A673 (cell line): ENCODE measurements around the gene SLC25A53.

ENCODE experiments used
- EZH2 ChIP-seq: fragments of 200-600 bp; sonication (generic); IDR thresholded peaks from 2 replicates; pipeline ENCODE4 v1.6.1; 2017; ENCODE audit warnings: borderline replicate concordance, low read depth, mild to moderate bottlenecking, mixed read lengths, antibody characterized with exemption, low read length; ENCODE audit not compliant: poor library complexity, severe bottlenecking
- TF ChIP-seq, protein P1 (sequence below): fragments of 300-800, 200-600 bp; sonication (generic); conservative IDR thresholded peaks from 2 replicates; pipeline ENCODE4 v1.5.1; 2017; ENCODE audit warnings: low read depth, mild to moderate bottlenecking, antibody characterized with exemption, low read length, moderate library complexity, mixed read lengths

DNA sequence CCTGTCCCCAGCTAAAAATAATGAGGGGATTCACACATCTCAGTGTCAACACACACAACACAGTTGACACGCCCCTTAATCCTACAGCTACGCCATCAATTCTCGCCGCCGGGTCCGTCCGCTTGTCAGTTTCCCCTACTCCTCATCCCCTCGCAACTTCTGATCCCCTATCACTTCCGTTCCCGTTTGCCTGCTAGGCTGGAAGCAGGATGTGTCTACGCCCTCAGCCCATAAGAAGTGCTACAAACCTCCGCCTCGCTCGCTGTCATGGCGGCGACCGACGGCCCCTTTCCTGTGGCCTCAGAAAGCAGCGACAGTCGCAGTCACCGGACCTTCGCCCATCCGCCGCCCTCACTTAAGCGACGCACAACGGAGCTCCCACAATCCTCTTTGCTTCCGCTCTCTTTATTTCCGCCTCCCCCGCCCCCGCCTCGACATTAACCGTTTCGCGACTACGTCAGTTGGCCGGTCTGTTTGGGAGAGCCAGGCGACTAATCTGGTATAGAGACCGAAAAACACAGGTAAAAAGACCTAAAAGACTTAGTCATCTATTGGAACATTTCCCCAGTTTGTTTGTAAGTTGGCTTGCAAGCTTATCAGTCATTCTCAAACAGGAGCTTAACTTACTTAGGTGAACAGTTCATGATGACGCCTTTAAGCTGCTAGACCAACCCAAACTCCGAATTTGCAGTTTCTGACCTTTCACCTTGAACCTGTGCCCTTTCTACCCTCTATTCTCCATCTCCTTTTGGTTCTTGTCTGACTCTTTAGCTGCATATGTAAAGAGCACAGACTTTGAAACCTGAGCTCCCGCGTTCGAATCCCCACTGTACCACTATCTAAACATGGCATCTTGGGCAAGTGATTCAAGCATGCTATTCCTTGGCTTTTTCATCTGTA is at the start of gene SLC25A53:
- TF ChIP-seq, protein P1, sequence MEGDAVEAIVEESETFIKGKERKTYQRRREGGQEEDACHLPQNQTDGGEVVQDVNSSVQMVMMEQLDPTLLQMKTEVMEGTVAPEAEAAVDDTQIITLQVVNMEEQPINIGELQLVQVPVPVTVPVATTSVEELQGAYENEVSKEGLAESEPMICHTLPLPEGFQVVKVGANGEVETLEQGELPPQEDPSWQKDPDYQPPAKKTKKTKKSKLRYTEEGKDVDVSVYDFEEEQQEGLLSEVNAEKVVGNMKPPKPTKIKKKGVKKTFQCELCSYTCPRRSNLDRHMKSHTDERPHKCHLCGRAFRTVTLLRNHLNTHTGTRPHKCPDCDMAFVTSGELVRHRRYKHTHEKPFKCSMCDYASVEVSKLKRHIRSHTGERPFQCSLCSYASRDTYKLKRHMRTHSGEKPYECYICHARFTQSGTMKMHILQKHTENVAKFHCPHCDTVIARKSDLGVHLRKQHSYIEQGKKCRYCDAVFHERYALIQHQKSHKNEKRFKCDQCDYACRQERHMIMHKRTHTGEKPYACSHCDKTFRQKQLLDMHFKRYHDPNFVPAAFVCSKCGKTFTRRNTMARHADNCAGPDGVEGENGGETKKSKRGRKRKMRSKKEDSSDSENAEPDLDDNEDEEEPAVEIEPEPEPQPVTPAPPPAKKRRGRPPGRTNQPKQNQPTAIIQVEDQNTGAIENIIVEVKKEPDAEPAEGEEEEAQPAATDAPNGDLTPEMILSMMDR = no peak
- TF ChIP-seq EZH2 = no peak
